PC-9 (cell line): ENCODE results near the gene ELAVL1. TPM values are rescaled to one million over a fixed set of nuclear protein-coding genes. Genes with fewer than 3 reads are reported as not detected.

Source experiments
- BruUV-seq: library from RNA; stranded (reverse); fragments of 400-500 nt; replicated peaks from 2 replicates; lab custom pipeline; 2021; lab: Mats Ljungman, UMichigan
- CTCF ChIA-PET: fragments of 300-600 bp; sonication (Branson Sonifier 250); formaldehyde crosslinking; loops from one replicate; lab custom pipeline; 2022; ENCODE audit warnings: antibody characterized with exemption; lab: Charles Lee
- POLR2A ChIA-PET: fragments of 300-600 bp; sonication (Branson Sonifier 250); formaldehyde crosslinking; loops from one replicate; lab custom pipeline; 2022; ENCODE audit warnings: antibody characterized with exemption; ENCODE audit not compliant: unreplicated experiment; lab: Charles Lee
- DNase-seq, 2 experiments: peaks; one replicate each; pipeline versions ENCODE4 v3.0.0 to v3.0.0-alpha.2; 2015 to 2022; ENCODE audit warnings: mixed read lengths in 1 of 2
- H2AFZ ChIP-seq: fragments of 200-600 bp; sonication (generic); 2 replicates; pipeline ENCODE4 v1.8.1; 2017; ENCODE audit warnings: antibody characterized with exemption
- H3F3A ChIP-seq: fragments of 200-600 bp; sonication (generic); 2 replicates; pipeline ENCODE4 v1.8.1; 2017; ENCODE audit warnings: antibody characterized with exemption, mild to moderate bottlenecking, low read depth; ENCODE audit not compliant: insufficient read depth
- H3K27ac ChIP-seq: fragments of 200-600 bp; sonication (generic); 2 replicates; pipeline ENCODE4 v1.6.1; 2016; ENCODE audit warnings: mixed run types
- H3K27me3 ChIP-seq: fragments of 200-600 bp; sonication (generic); 2 replicates; pipeline ENCODE4 v1.6.1; 2016; ENCODE audit warnings: low read depth, mixed run types; ENCODE audit not compliant: insufficient read depth
- H3K36me3 ChIP-seq: fragments of 200-600 bp; sonication (generic); 2 replicates; pipeline ENCODE4 v1.6.1; 2016; ENCODE audit warnings: low read depth, mixed run types
- H3K4me1 ChIP-seq: fragments of 200-600 bp; sonication (generic); replicated peaks from 2 replicates; pipeline ENCODE4 v1.6.1; 2016; ENCODE audit warnings: mixed run types; ENCODE audit not compliant: insufficient read depth
- H3K4me2 ChIP-seq: fragments of 200-600 bp; sonication (generic); 2 replicates; pipeline ENCODE4 v1.6.1; 2017; ENCODE audit warnings: mixed run types
- H3K4me3 ChIP-seq: fragments of 200-600 bp; sonication (generic); 2 replicates; pipeline ENCODE4 v1.6.1; 2016; ENCODE audit warnings: mixed run types
- H3K79me2 ChIP-seq: fragments of 200-600 bp; sonication (generic); 2 replicates; pipeline ENCODE4 v1.6.1; 2017; ENCODE audit warnings: low read depth, mixed run types
- H3K9me2 ChIP-seq: fragments of 200-600 bp; sonication (generic); 2 replicates; pipeline ENCODE4 v1.8.1; 2017; ENCODE audit warnings: mild to moderate bottlenecking; ENCODE audit not compliant: insufficient read depth
- H3K9me3 ChIP-seq: fragments of 200-600 bp; sonication (generic); 2 replicates; pipeline ENCODE4 v1.8.1; 2016; ENCODE audit warnings: low read depth; ENCODE audit not compliant: insufficient read depth
- H4K20me1 ChIP-seq: fragments of 200-600 bp; sonication (generic); 2 replicates; pipeline ENCODE4 v1.8.1; 2017; ENCODE audit not compliant: insufficient read depth
- EZH2 ChIP-seq: fragments of 200-600 bp; sonication (generic); IDR thresholded peaks from 2 replicates; pipeline ENCODE4 v1.8.0; 2017; ENCODE audit warnings: antibody characterized with exemption, low read depth
- intact Hi-C: fragments of 100-400 bp; cut with micrococcal nuclease; formaldehyde crosslinking; loops from one replicate; pipeline ENCODE4 v1.10.0; 2022; ENCODE audit not compliant: unreplicated experiment
- total RNA-seq: library from RNA; stranded (reverse); gene quantifications from 2 replicates; pipeline ENCODE4 v1.2.3, GENCODE V29; 2021
- TF ChIP-seq, protein P1 (sequence below): fragments of 200-600 bp; sonication (generic); conservative IDR thresholded peaks from 2 replicates; pipeline ENCODE4 v1.6.1; 2017; ENCODE audit warnings: mixed run types, antibody characterized with exemption, mild to moderate bottlenecking, moderate library complexity

Gene ELAVL1
- total RNA-seq, 1 experiment from 2014 or later = 108 TPM

GRCh38 chr19:7921967-7922835 is 83.2 kb downstream of the ELAVL1 start:
- Histone ChIP-seq H3K4me1 (peaks cover 23% of the 10 kb centered on the region), H3K36me3 (no peaks in the 10 kb centered on the region), H3F3A (peaks cover 42% of the 10 kb centered on the region), H3K9me3 (no peaks in the 10 kb centered on the region), H2AFZ (no peak overlapping the region), H3K27ac (no peak overlapping the region), H4K20me1 (no peaks in the 10 kb centered on the region; the same call in 1 of the 2 replicates), H3K79me2 (0 out of 2 replicates have a peak, but pooled peaks cover 5% of the 10 kb centered on the region), H3K4me3 (no peak overlapping the region), H3K27me3 (peaks cover 2% of the 10 kb centered on the region), H3K9me2 (no peaks in the 10 kb centered on the region), H3K4me2 (no peak overlapping the region)
- TF ChIP-seq, protein P1, sequence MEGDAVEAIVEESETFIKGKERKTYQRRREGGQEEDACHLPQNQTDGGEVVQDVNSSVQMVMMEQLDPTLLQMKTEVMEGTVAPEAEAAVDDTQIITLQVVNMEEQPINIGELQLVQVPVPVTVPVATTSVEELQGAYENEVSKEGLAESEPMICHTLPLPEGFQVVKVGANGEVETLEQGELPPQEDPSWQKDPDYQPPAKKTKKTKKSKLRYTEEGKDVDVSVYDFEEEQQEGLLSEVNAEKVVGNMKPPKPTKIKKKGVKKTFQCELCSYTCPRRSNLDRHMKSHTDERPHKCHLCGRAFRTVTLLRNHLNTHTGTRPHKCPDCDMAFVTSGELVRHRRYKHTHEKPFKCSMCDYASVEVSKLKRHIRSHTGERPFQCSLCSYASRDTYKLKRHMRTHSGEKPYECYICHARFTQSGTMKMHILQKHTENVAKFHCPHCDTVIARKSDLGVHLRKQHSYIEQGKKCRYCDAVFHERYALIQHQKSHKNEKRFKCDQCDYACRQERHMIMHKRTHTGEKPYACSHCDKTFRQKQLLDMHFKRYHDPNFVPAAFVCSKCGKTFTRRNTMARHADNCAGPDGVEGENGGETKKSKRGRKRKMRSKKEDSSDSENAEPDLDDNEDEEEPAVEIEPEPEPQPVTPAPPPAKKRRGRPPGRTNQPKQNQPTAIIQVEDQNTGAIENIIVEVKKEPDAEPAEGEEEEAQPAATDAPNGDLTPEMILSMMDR = no peak
- no peak for TF ChIP-seq EZH2
- intact Hi-C loops = loop anchor here (2.0 to 10.0 kb wide), 2 partner anchors 51 to 247 kb away; partner anchors contain the start of gene MCEMP1
- ChIA-PET POLR2A (no interaction called here), CTCF (no interaction called here)
- BruUV-seq = no TSS peak
- no peak for DNase-seq

DNA sequence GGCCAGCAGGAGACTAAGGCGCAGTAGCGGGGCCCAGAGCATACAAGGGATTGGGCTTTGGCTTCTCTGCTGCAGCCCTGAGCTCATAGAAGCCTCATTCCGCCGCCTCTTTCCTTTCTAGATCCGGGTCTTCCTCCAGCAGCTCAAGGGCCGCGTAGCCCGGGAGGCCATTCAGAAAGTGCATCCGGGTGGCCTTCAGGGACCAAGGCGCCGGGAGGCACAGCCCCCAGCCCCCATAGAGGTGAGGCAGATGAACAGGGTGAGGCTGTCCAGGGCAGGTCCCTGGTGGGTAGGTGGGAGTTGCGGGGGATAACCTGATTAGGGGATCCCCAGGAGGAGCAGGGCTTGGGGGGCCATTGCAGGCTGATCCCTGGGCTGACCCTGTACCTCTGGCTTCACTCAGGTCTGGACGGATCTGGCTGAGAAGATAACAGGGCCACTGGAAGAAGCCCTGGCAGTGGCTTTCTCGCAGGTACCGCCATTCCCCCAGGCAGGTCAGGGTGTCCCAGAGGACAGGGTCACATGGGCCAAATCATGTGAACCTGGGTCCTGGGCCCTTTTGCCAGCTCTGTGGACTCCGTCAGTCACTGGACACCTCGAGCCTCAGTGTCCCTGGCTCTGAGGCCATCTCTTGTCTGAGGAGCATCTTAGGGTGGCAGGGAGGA is 84.0 kb downstream of the ELAVL1 start:
- no peaks in the 10 kb centered on the region; the same call in 1 of the 2 replicates for H4K20me1 ChIP-seq
- no peaks in the 10 kb centered on the region for H3K36me3 ChIP-seq
- H2AFZ ChIP-seq = no peak overlapping the region
- TF ChIP-seq, protein P1 = no peak
- no peak for TF ChIP-seq EZH2
- H3K9me2 ChIP-seq = no peaks in the 10 kb centered on the region
- intact Hi-C loops = loop anchor here (2.0 to 10.0 kb wide), 2 partner anchors 51 to 247 kb away; partner anchors contain the start of gene MCEMP1
- no peak for DNase-seq
- H3K79me2 ChIP-seq = 0 out of 2 replicates have a peak, but pooled peaks cover 5% of the 10 kb centered on the region
- peak overlapping the region; percentile 80 for H3K4me2 ChIP-seq
- no peaks in the 10 kb centered on the region for H3K9me3 ChIP-seq
- ChIA-PET CTCF (interaction anchor here (0.5 to 2.3 kb wide), 3 partner anchors 18 to 52 kb away, joined by 3 to 20 read pairs (median 7); partner anchors contain the start of genes MAP2K7 and TIMM44), POLR2A (interaction anchor here (0.6 to 1.5 kb wide), 5 partner anchors 52 to 823 kb away, joined by 3 to 13 read pairs (median 3); no protein-coding TSS in a partner anchor)
- TSS peak; percentile 62 for BruUV-seq
- H3K4me3 ChIP-seq = peak overlapping the region; percentile 58
- H3K4me1 ChIP-seq = peaks cover 23% of the 10 kb centered on the region
- H3K27me3 ChIP-seq = peaks cover 8% of the 10 kb centered on the region
- H3K27ac ChIP-seq = peak overlapping the region; percentile 36
- peaks cover 41% of the 10 kb centered on the region for H3F3A ChIP-seq
